Testis (tissue), 3 donors: Measurements from ENCODE around the gene COL15A1. TPM values are rescaled to one million over a fixed set of nuclear protein-coding genes. Genes with fewer than 3 reads are reported as not detected.
A peak's percentile ranks its signal among the peaks of the same experiment; 100 is the strongest.

Experiments used
- DNase-seq: peaks from one replicate; pipeline ENCODE4 v3.0.0-alpha.2; 2019
- H3K27ac ChIP-seq, 2 donors: fragments of 200-600 bp; sonication (generic); one replicate each; pipeline ENCODE4 v1.5.1; 2019
- H3K27me3 ChIP-seq: fragments of 200-600 bp; sonication (generic); one replicate; pipeline ENCODE4 v1.5.1; 2019
- H3K36me3 ChIP-seq: fragments of 200-600 bp; sonication (generic); one replicate; pipeline ENCODE4 v1.5.1; 2017; ENCODE audit warnings: low read depth; ENCODE audit errors: missing control alignments
- H3K4me1 ChIP-seq: fragments of 200-600 bp; sonication (generic); one replicate; pipeline ENCODE4 v1.5.1; 2019
- H3K4me3 ChIP-seq, 2 donors: fragments of 200-600 bp; sonication (generic); one replicate each; pipeline ENCODE4 v1.5.1; 2017 to 2019
- H3K9me3 ChIP-seq: fragments of 200-600 bp; sonication (generic); one replicate; pipeline ENCODE4 v1.5.1; 2017
- CTCF ChIP-seq, 3 experiments: fragments of 450-650 bp in 2 of 3; fragments of 200-600 bp in 1 of 3; sonication (generic) in 1 of 3; IDR thresholded peaks; one replicate each; pipeline ENCODE4 v1.5.1; 2016 to 2019; ENCODE audit warnings: antibody characterized with exemption in 3 of 3, mild to moderate bottlenecking in 2 of 3, moderate library complexity in 1 of 3
- POLR2A ChIP-seq: fragments of 450-650 bp; IDR thresholded peaks from one replicate; pipeline ENCODE4 v1.6.1; 2017; ENCODE audit warnings: antibody characterized with exemption, mild to moderate bottlenecking, moderate library complexity
- WGBS, 2 donors: methylation state at CpG; one replicate each; pipeline ENCODE4 v1.1.5; 2018; 5-methylcytosine and 5-hydroxymethylcytosine counted together
- intact Hi-C: fragments of 100-400 bp; cut with DNase I; formaldehyde crosslinking; loops from one replicate; pipeline ENCODE4 v1.15.1; 2023; ENCODE audit warnings: low total_unique reads
- polyA plus RNA-seq: library from polyadenylated mRNA; stranded (reverse); fragments of 350-450 nt; fragmentation: Illumina TruSeq; extraction: RNeasy Lipid Tissue Mini Kit (QIAGEN cat#74804); gene quantifications from one replicate; pipeline ENCODE4 v1.2.3, GENCODE V29; 2014; ENCODE audit warnings: low read depth, low replicate concordance; ENCODE audit not compliant: insufficient read depth
- total RNA-seq, 2 donors: library from RNA; depleted of rRNA; stranded (reverse); fragments of >200 nt; gene quantifications; one replicate each; pipeline ENCODE4 v1.2.3, GENCODE V29; 2016

COL15A1 gene
- total and polyA plus RNA-seq, 3 donors from 2014 or later = 37.2 to 55.5 (median 49.4) TPM

GRCh38 chr9:99000476-99001395 is 57.0 kb downstream of the COL15A1 start:
- peak; percentile 26 to 63 (median 57) for TF ChIP-seq CTCF (IDR thresholded peaks at IDR 0.05)
- no peak for TF ChIP-seq POLR2A
- 83 to 84% methylated on average over 4 to 5 of the region's 5 CpGs for WGBS, 2 donors
- Histone ChIP-seq H3K36me3 (no peaks in the 10 kb centered on the region), H3K4me3 (no peak overlapping the region), H3K27ac (no peak overlapping the region), H3K4me1 (peaks cover 20% of the 10 kb centered on the region), H3K9me3 (no peaks in the 10 kb centered on the region), H3K27me3 (no peaks in the 10 kb centered on the region)
- intact Hi-C loops = no loop called here
- peak; percentile 66 for DNase-seq

- Histone ChIP-seq H3K27me3 (no peaks in the 10 kb centered on the region), H3K36me3 (no peaks in the 10 kb centered on the region), H3K4me3 (no peak overlapping the region), H3K4me1 (peaks cover 20% of the 10 kb centered on the region), H3K27ac (no peak overlapping the region), H3K9me3 (no peaks in the 10 kb centered on the region)
- 90 to 100% methylated on average over 2 of the region's 2 CpGs for WGBS, 2 donors
- peak; percentile 4 for DNase-seq
- intact Hi-C loops = no loop called here
- no peak for TF ChIP-seq CTCF (IDR thresholded peaks at IDR 0.05)
These were observed 58.2 kb downstream of the COL15A1 start for GRCh38 chr9:99001892-99002291.

- intact Hi-C loops = no loop called here
- Histone ChIP-seq H3K4me1 (peaks cover 16% of the 10 kb centered on the region), H3K9me3 (no peaks in the 10 kb centered on the region), H3K4me3 (no peak overlapping the region), H3K27ac (no peak overlapping the region), H3K36me3 (no peaks in the 10 kb centered on the region), H3K27me3 (no peaks in the 10 kb centered on the region)
- no peak for TF ChIP-seq POLR2A
- TF ChIP-seq CTCF (IDR thresholded peaks at IDR 0.05) = no peak
- DNase-seq = no peak
These were observed 59.0 kb downstream of the COL15A1 start for GRCh38 chr9:99002706-99003105.

- H3K36me3 ChIP-seq = no peaks in the 10 kb centered on the region
- H3K9me3 ChIP-seq = no peaks in the 10 kb centered on the region
- TF ChIP-seq POLR2A = no peak
- TF ChIP-seq CTCF (IDR thresholded peaks at IDR 0.05) = no peak
- no peak overlapping the region for H3K4me3 ChIP-seq
- H3K27me3 ChIP-seq = no peaks in the 10 kb centered on the region
- 92 to 97% methylated on average over 4 to 5 of the region's 5 CpGs for WGBS, 2 donors
- intact Hi-C loops = no loop called here
- DNase-seq = peak; percentile 5
- H3K27ac ChIP-seq = no peak overlapping the region
- peaks cover 11% of the 10 kb centered on the region for H3K4me1 ChIP-seq
These were observed 59.6 kb downstream of the COL15A1 start for GRCh38 chr9:99003308-99003707.

- intact Hi-C loops = no loop called here
- 72 to 76% methylated on average over 5 of the region's 5 CpGs for WGBS, 2 donors
- no peaks in the 10 kb centered on the region for H3K9me3 ChIP-seq
- H3K27me3 ChIP-seq = no peaks in the 10 kb centered on the region
- no peaks in the 10 kb centered on the region for H3K36me3 ChIP-seq
- DNase-seq = peak; percentile 3
- no peak overlapping the region for H3K4me3 ChIP-seq
- H3K4me1 ChIP-seq = peaks cover 3% of the 10 kb centered on the region
- H3K27ac ChIP-seq = no peak overlapping the region
- no peak for TF ChIP-seq POLR2A
- no peak for TF ChIP-seq CTCF (IDR thresholded peaks at IDR 0.05)
These were observed 60.4 kb downstream of the COL15A1 start for GRCh38 chr9:99004115-99004514.
